Naive thymus-derived CD4-positive, alpha-beta T cell (primary cell): Measurements from ENCODE around the gene HCN2. TPM values are rescaled to one million over a fixed set of nuclear protein-coding genes. Genes with fewer than 3 reads are reported as not detected.
A peak's percentile ranks its signal among the peaks of the same experiment; 100 is the strongest.

Experiments used
- ATAC-seq: fragments of 150-1000 bp; cut with Tn5 transposase; 2 replicates; pipeline ENCODE4 v1.10.0; 2021; ENCODE audit warnings: mild to moderate bottlenecking, moderate library complexity
- CTCF ChIA-PET: fragments of 350-600 bp; sonication (Branson Sonifier 250); formaldehyde crosslinking; loops from one replicate; lab custom pipeline; 2021; ENCODE audit warnings: antibody characterized with exemption; lab: Charles Lee
- POLR2A ChIA-PET: fragments of 350-600 bp; sonication (Branson Sonifier 250); formaldehyde crosslinking; loops from one replicate; lab custom pipeline; 2021; ENCODE audit warnings: antibody characterized with exemption, inconsistent platforms; lab: Charles Lee
- DNase-seq, 9 donors: peaks; one replicate each; pipeline versions ENCODE4 v3.0.0 to v3.0.0-alpha.2; 2020 to 2022; ENCODE audit warnings: mixed read lengths in 1 of 9
- H3K27ac ChIP-seq: one replicate; pipeline ENCODE4 v1.7.0; 2013; ENCODE audit warnings: mild to moderate bottlenecking, low read depth, low read length, moderate library complexity
- H3K27me3 ChIP-seq, 2 donors: one replicate each; pipeline ENCODE4 v1.7.0; 2013; ENCODE audit warnings: low read length in 2 of 2, mild to moderate bottlenecking in 2 of 2, moderate library complexity in 2 of 2; ENCODE audit not compliant: control insufficient read depth in 2 of 2, insufficient read depth in 2 of 2
- H3K36me3 ChIP-seq, 3 experiments: 1 replicate in 2 of 3; 2 replicates in 1 of 3; pipeline ENCODE4 v1.7.0; 2013; ENCODE audit warnings: low read length in 3 of 3, mild to moderate bottlenecking in 3 of 3, moderate library complexity in 1 of 3; ENCODE audit not compliant: insufficient read depth in 3 of 3, control insufficient read depth in 2 of 3
- H3K4me1 ChIP-seq, 2 donors: one replicate each; pipeline ENCODE4 v1.7.0; 2013; ENCODE audit warnings: low read length in 2 of 2, mild to moderate bottlenecking in 2 of 2, moderate library complexity in 1 of 2; ENCODE audit not compliant: control insufficient read depth in 2 of 2, insufficient read depth in 2 of 2
- H3K4me3 ChIP-seq: 2 replicates; pipeline ENCODE4 v1.7.0; 2013; ENCODE audit warnings: mild to moderate bottlenecking, low read length
- H3K9me3 ChIP-seq, 3 experiments: 1 replicate in 2 of 3; 2 replicates in 1 of 3; pipeline ENCODE4 v1.7.0; 2013; ENCODE audit warnings: low read length in 3 of 3; ENCODE audit not compliant: control insufficient read depth in 2 of 3
- H3K27ac Mint-ChIP-seq, 9 donors: one replicate each; pipeline ENCODE4 v1.8.0; 2020 to 2022; ENCODE audit warnings: mixed read lengths in 9 of 9, mild to moderate bottlenecking in 8 of 9, moderate library complexity in 5 of 9, inconsistent platforms in 2 of 9
- H3K27me3 Mint-ChIP-seq, 5 donors: one replicate each; pipeline ENCODE4 v1.8.0; 2021 to 2022; ENCODE audit warnings: mixed read lengths in 5 of 5, mild to moderate bottlenecking in 1 of 5
- H3K36me3 Mint-ChIP-seq, 5 donors: one replicate each; pipeline ENCODE4 v1.8.0; 2020 to 2022; ENCODE audit warnings: mixed read lengths in 5 of 5, mild to moderate bottlenecking in 3 of 5, inconsistent platforms in 1 of 5
- H3K4me1 Mint-ChIP-seq, 7 donors: one replicate each; pipeline ENCODE4 v1.8.0; 2020 to 2022; ENCODE audit warnings: mixed read lengths in 7 of 7, mild to moderate bottlenecking in 3 of 7, inconsistent platforms in 1 of 7
- H3K4me3 Mint-ChIP-seq, 10 donors: one replicate each; pipeline ENCODE4 v1.8.0; 2020 to 2022; ENCODE audit warnings: mild to moderate bottlenecking in 10 of 10, mixed read lengths in 10 of 10, moderate library complexity in 6 of 10, inconsistent platforms in 2 of 10
- H3K9me3 Mint-ChIP-seq, 11 donors: one replicate each; pipeline ENCODE4 v1.8.0; 2020 to 2022; ENCODE audit warnings: mixed read lengths in 11 of 11, mild to moderate bottlenecking in 4 of 11, inconsistent platforms in 1 of 11, moderate library complexity in 1 of 11
- intact Hi-C, 2 donors: fragments of 100-400 bp; cut with micrococcal nuclease; formaldehyde crosslinking; loops; one replicate each; pipeline ENCODE4 v1.15.1; 2023
- polyA plus RNA-seq, 2 donors: library from polyadenylated mRNA; unstranded; fragments of 300-500 nt; fragmentation: Illumina TruSeq; gene quantifications; one replicate each; pipeline ENCODE4 v1.2.3, GENCODE V29; 2021
- total RNA-seq, 6 experiments: library from RNA in 5 of 6; stranded (reverse) in 5 of 6; gene quantifications; 1 replicate in 5 of 6; 2 replicates in 1 of 6; pipeline ENCODE4 v1.2.3 and lab custom pipeline; 2021 to 2026

HCN2 gene
- total and polyA plus RNA-seq, 7 experiments from 2014 or later = 0.93 to 2.6 (median 2.2) TPM; not detected in 2

DNA sequence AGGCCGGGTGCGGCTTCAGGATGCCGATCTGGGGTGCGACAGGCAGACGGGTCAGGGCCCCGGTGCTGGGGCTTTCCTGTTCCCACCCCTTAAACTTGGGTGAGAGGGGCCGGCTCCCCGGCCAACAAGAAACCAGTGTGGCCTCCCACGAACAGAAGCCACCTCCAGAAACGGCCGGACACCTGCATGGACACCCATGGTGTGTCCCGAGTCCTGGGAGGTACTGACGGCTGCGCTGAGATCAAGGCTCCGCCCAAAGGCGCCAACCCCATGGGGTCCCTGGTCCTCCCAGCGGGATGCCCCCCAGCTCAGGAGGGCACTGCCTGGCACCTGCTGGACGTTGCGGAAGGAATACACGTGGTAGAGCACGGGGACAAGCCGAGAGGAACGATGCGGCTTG is 32.1 kb downstream of the HCN2 start:
- peaks cover 2 to 24% (median 8%) of the 10 kb centered on the region in 5 donors for H3K36me3 Mint-ChIP-seq
- no peak for ATAC-seq
- CTCF ChIA-PET = no interaction called here

DNA sequence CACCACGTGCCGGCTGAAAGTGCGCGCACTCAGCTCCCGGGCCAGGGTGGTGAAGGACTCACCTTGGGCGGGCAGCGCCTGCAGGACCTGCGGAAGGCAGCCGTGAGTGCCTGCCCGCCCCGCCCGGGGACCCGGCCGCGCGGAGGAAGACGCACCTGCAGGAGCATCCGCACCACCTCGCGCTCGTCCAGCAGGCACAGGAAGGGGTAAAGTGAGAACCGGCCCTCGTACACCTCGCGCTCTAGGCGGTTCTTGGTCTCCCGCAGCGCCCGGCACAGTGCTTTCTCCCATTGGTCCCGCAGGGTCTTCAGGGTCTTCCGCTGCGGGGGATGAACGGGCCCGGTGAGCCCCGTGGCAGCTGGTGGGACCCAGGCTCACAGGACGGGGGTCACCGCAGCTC is 33.0 kb downstream of the HCN2 start:
- H3K27me3 Mint-ChIP-seq = no peaks in the 10 kb centered on the region
- H3K27ac Mint-ChIP-seq = no peak overlapping the region
- no peak for ATAC-seq
- no peak overlapping the region for H3K4me3 Mint-ChIP-seq
- ChIA-PET CTCF (no interaction called here), POLR2A (interaction anchor here (1.2 kb wide), 1 partner anchor 11 kb away, joined by 6 read pairs; no protein-coding TSS in a partner anchor)
- H3K4me1 ChIP-seq = no peaks in the 10 kb centered on the region
- H3K4me3 ChIP-seq = no peak overlapping the region
- peaks cover 4 to 24% (median 8%) of the 10 kb centered on the region in 5 donors for H3K36me3 Mint-ChIP-seq
- H3K9me3 ChIP-seq = no peaks in the 10 kb centered on the region
- H3K27ac ChIP-seq = no peak overlapping the region
- no peaks in the 10 kb centered on the region for H3K9me3 Mint-ChIP-seq
- intact Hi-C loops = no loop called here
- no peaks in the 10 kb centered on the region for H3K27me3 ChIP-seq
- no peak for DNase-seq
- H3K4me1 Mint-ChIP-seq = peaks cover 0 to 7% (median 4%) of the 10 kb centered on the region in 7 donors
- H3K36me3 ChIP-seq = peaks cover 0 to 79% (median 0%) of the 10 kb centered on the region in 3 experiments

More for the DNA sequence above, 32.1 kb downstream of the HCN2 start:
- Histone ChIP-seq H3K27me3 (no peaks in the 10 kb centered on the region), H3K4me3 (no peak overlapping the region), H3K36me3 (peaks cover 0 to 82% (median 0%) of the 10 kb centered on the region in 3 experiments), H3K4me1 (no peaks in the 10 kb centered on the region), H3K27ac (no peak overlapping the region), H3K9me3 (no peaks in the 10 kb centered on the region)
- Mint-ChIP-seq H3K9me3 (no peaks in the 10 kb centered on the region), H3K4me3 (no peak overlapping the region), H3K27ac (no peak overlapping the region), H3K27me3 (no peaks in the 10 kb centered on the region), H3K4me1 (peaks cover 0 to 5% (median 4%) of the 10 kb centered on the region in 7 donors)
- no peak for DNase-seq
- intact Hi-C loops = no loop called here
- POLR2A ChIA-PET = interaction anchor here (1.2 kb wide), 1 partner anchor 10 kb away, joined by 6 read pairs; no protein-coding TSS in a partner anchor

DNA sequence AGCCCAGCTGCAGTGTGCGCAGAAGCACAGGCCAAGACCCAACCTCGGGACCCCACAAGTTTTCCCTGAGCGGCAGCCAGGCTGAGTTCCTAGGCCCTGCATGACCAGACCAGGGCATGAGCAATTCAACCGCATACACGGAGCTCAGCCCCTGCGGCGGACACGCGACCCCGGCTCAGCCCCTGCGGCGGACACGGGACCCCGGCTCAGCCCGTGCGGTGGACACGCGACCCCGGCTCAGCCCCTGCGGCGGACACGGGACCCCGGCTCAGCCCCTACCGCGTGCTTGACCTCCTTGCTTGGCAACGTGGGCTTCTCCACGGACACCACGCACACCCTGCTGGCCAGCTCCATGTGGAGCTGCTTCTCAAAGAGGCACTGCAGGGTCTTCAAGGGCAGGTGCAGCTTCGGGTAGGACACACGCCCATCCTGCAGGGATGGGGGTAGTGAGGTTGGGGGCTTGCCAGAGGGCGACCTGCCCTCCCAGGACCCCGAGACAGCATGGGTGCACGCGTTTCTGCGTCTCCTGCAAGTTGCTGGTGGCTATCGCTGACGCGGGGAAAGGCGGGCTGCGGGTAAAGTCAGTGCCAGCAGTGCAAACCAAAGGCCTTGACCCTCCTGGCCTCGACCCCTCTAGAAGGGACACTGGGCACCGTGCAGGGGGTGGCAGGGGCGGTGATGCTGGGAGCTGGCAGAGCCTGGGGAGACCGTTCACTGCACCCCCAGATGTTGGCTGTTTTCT is 33.7 kb downstream of the HCN2 start:
- no peak overlapping the region for H3K4me3 Mint-ChIP-seq
- Histone ChIP-seq H3K27ac (no peak overlapping the region), H3K9me3 (no peaks in the 10 kb centered on the region), H3K27me3 (no peaks in the 10 kb centered on the region), H3K4me3 (no peak overlapping the region), H3K4me1 (no peaks in the 10 kb centered on the region), H3K36me3 (peaks cover 0 to 79% (median 0%) of the 10 kb centered on the region in 3 experiments)
- peaks cover 4 to 27% (median 11%) of the 10 kb centered on the region in 5 donors for H3K36me3 Mint-ChIP-seq
- H3K27ac Mint-ChIP-seq = no peak overlapping the region
- DNase-seq = no peak
- intact Hi-C loops = no loop called here
- no peaks in the 10 kb centered on the region for H3K9me3 Mint-ChIP-seq
- ATAC-seq = no peak
- peaks cover 0 to 9% (median 5%) of the 10 kb centered on the region in 7 donors for H3K4me1 Mint-ChIP-seq
- no peaks in the 10 kb centered on the region for H3K27me3 Mint-ChIP-seq
- ChIA-PET CTCF (no interaction called here), POLR2A (no interaction called here)

DNA sequence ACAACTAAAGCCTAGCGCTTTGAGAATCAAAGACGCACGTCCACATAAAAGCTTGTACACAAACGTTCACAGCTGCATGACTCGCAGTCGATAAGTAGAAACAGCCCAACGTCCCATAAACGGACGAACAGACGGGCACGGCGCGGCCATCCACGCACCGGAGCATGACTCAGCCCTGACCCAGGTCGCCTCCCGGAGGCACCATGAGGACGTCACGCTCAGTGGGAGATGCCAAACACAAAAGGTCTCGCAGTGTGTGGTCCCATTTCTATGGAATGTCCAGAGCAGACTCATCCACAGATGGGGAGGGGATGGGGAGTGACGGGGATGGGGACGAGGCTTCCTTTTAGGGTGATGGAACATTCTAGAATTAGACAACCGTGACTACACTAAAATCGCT is 34.3 kb downstream of the HCN2 start:
- no peak overlapping the region for H3K4me3 ChIP-seq
- no peak for DNase-seq
- Mint-ChIP-seq H3K9me3 (no peaks in the 10 kb centered on the region), H3K36me3 (peaks cover 5 to 28% (median 9%) of the 10 kb centered on the region in 5 donors), H3K4me1 (peaks cover 3 to 15% (median 6%) of the 10 kb centered on the region in 7 donors), H3K4me3 (no peak overlapping the region), H3K27me3 (no peaks in the 10 kb centered on the region), H3K27ac (no peak overlapping the region)
- no peaks in the 10 kb centered on the region for H3K4me1 ChIP-seq
- no peak for ATAC-seq
- peaks cover 0 to 79% (median 3%) of the 10 kb centered on the region in 3 experiments for H3K36me3 ChIP-seq
- intact Hi-C loops = no loop called here
- POLR2A ChIA-PET = no interaction called here
- H3K27ac ChIP-seq = no peak overlapping the region
- H3K27me3 ChIP-seq = no peaks in the 10 kb centered on the region
- H3K9me3 ChIP-seq = no peaks in the 10 kb centered on the region
- CTCF ChIA-PET = no interaction called here

DNA sequence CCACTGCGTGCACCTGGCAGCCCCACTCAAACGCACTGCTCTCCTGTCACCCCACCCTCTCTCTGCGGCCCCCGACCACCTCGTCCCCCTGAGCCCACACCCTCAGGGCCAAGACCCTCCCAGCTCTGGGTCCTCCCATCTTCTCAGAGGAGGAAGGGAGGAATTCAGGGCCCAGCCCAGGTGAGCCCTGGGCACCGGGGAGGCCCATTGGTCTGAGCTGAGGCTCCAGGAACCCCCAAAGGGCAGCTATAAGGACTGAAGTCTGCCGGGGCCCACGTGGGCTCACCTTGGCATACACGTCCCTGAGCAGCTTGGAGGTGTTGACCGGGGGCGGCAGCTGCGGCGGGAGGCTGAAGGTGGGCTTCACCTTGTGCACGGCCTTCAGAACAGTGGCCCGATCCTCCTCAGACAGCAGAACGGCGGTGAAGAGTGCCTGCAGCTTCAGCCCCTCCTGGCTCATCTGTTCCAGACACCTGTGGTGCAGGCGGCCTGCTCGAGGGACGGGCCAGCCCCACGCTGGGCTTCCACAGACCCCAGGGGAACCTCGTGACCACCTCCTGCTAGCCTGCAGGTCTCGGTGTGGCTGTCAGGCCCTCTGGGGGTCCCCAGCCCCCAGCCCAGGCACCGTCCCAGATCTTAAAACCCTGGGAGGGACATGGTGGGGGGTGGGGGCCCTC is 34.9 kb downstream of the HCN2 start:
- Histone ChIP-seq H3K36me3 (peaks cover 0 to 78% (median 6%) of the 10 kb centered on the region in 3 experiments), H3K27ac (no peak overlapping the region), H3K4me1 (no peaks in the 10 kb centered on the region), H3K4me3 (no peak overlapping the region), H3K9me3 (no peaks in the 10 kb centered on the region), H3K27me3 (no peaks in the 10 kb centered on the region)
- DNase-seq (no peak), ATAC-seq (no peak)
- no peak overlapping the region for H3K4me3 Mint-ChIP-seq
- POLR2A ChIA-PET = no interaction called here
- peaks cover 4 to 30% (median 11%) of the 10 kb centered on the region in 5 donors for H3K36me3 Mint-ChIP-seq
- intact Hi-C loops = no loop called here
- no peaks in the 10 kb centered on the region for H3K9me3 Mint-ChIP-seq
- no peak overlapping the region for H3K27ac Mint-ChIP-seq
- H3K27me3 Mint-ChIP-seq = no peaks in the 10 kb centered on the region
- CTCF ChIA-PET = no interaction called here
- H3K4me1 Mint-ChIP-seq = peaks cover 5 to 19% (median 8%) of the 10 kb centered on the region in 7 donors

DNA sequence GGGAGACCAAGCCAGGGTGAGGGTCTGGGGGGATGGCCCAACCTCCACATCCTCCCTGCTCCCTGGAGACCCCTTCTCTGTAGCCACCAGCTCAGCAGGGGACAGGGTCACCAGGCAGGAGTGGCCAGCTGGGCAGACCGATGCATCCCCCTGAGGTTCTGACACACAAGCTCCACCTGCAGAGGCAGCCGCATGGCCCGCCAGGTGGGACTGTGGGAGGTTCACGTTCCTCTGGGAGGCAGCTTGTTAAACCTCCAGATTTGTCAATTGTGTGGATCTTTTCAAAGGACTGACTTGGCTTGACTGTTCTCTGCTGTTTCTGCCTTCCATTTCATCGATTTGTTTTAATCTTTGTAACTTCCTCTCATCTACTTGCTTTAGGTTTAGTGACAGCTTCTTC is 35.6 kb downstream of the HCN2 start:
- Mint-ChIP-seq H3K4me1 (peaks cover 5 to 19% (median 13%) of the 10 kb centered on the region in 7 donors), H3K36me3 (peaks cover 4 to 26% (median 9%) of the 10 kb centered on the region in 5 donors), H3K9me3 (no peaks in the 10 kb centered on the region), H3K27me3 (no peaks in the 10 kb centered on the region), H3K27ac (peak overlapping the region in 1 of 9 donors; percentile 58), H3K4me3 (no peak overlapping the region)
- Histone ChIP-seq H3K4me1 (no peaks in the 10 kb centered on the region), H3K36me3 (peaks cover 0 to 76% (median 6%) of the 10 kb centered on the region in 3 experiments), H3K27me3 (no peaks in the 10 kb centered on the region), H3K27ac (no peak overlapping the region), H3K4me3 (no peak overlapping the region), H3K9me3 (no peaks in the 10 kb centered on the region)
- POLR2A ChIA-PET = no interaction called here
- CTCF ChIA-PET = interaction anchor here (0.8 to 1.0 kb wide), 2 partner anchors 38 to 95 kb away, joined by 3 to 7 read pairs; no protein-coding TSS in a partner anchor
- no peak for ATAC-seq
- intact Hi-C loops = no loop called here
- no peak for DNase-seq
